IPS DF 6.9 (cell line): Measurements from ENCODE around the gene BANF2.

ENCODE experiments used
- DNase-seq: peaks from one replicate; pipeline ENCODE4 v3.0.0-alpha.2; 2013; ENCODE audit warnings: low read depth, low spot score
- H3K27ac ChIP-seq: one replicate; pipeline ENCODE4 v1.5.1; 2013; ENCODE audit warnings: low read length, control low read depth
- H3K27me3 ChIP-seq: 2 replicates; pipeline ENCODE4 v1.6.1; 2013; ENCODE audit warnings: mild to moderate bottlenecking, low read length; ENCODE audit not compliant: control insufficient read depth, insufficient read depth
- H3K36me3 ChIP-seq: 2 replicates; pipeline ENCODE4 v1.6.1; 2013; ENCODE audit warnings: low read length; ENCODE audit not compliant: control insufficient read depth, insufficient read depth
- H3K4me1 ChIP-seq: 2 replicates; pipeline ENCODE4 v1.6.1; 2013; ENCODE audit warnings: low read length; ENCODE audit not compliant: control insufficient read depth, insufficient read depth
- H3K4me3 ChIP-seq: 2 replicates; pipeline ENCODE4 v1.5.1; 2013; ENCODE audit warnings: mild to moderate bottlenecking, low read length
- H3K9me3 ChIP-seq: 2 replicates; pipeline ENCODE4 v1.6.1; 2013; ENCODE audit warnings: low read length, inconsistent platforms; ENCODE audit not compliant: control insufficient read depth, insufficient read depth
- WGBS: extraction: QIAGEN DNeasy Blood & Tissue Kit; methylation state at CpG from one replicate; pipeline ENCODE4 v1.1.7; 2013; ENCODE audit warnings: mixed read lengths, missing lambda C conversion rate; ENCODE audit not compliant: insufficient read length, insufficient coverage; 5-methylcytosine and 5-hydroxymethylcytosine counted together

The BANF2 gene

GRCh38 chr20:17682889-17683198 lies 16.9 kb upstream of the BANF2 start:
- H3K36me3 ChIP-seq, result no peaks in the 10 kb centered on the region
- no peak overlapping the region for H3K27ac ChIP-seq
- H3K4me3 ChIP-seq, result peak overlapping the region; percentile 43; the same call in 1 of the 2 replicates
- H3K9me3 ChIP-seq, result no peaks in the 10 kb centered on the region
- peaks cover 7% of the 10 kb centered on the region for H3K4me1 ChIP-seq
- no CpG with 5 or more reads among the region's 10 CpGs for WGBS
- no peaks in the 10 kb centered on the region for H3K27me3 ChIP-seq
- no peak for DNase-seq

GRCh38 chr20:17683218-17684076 lies 16.3 kb upstream of the BANF2 start:
- no CpG with 5 or more reads among the region's 10 CpGs for WGBS
- no peak overlapping the region; the same call in 1 of the 2 replicates for H3K4me3 ChIP-seq

GRCh38 chr20:17684077-17684888 lies 15.5 kb upstream of the BANF2 start:
- Histone ChIP-seq H3K36me3 (no peaks in the 10 kb centered on the region), H3K27ac (no peak overlapping the region), H3K4me1 (peaks cover 7% of the 10 kb centered on the region), H3K4me3 (no peak overlapping the region), H3K27me3 (no peaks in the 10 kb centered on the region), H3K9me3 (no peaks in the 10 kb centered on the region)
- no CpG with 5 or more reads among the region's 13 CpGs for WGBS
- DNase-seq, result no peak

More at GRCh38 chr20:17683218-17684076, 16.3 kb upstream of the BANF2 start:
- Histone ChIP-seq H3K27me3 (no peaks in the 10 kb centered on the region), H3K9me3 (no peaks in the 10 kb centered on the region), H3K4me1 (peaks cover 7% of the 10 kb centered on the region), H3K27ac (no peak overlapping the region), H3K36me3 (no peaks in the 10 kb centered on the region)
- no peak for DNase-seq

- DNase-seq, result no peak
- no CpG with 5 or more reads among the region's 1 CpG for WGBS
- H3K4me1 ChIP-seq, result peaks cover 3% of the 10 kb centered on the region
- H3K9me3 ChIP-seq, result no peaks in the 10 kb centered on the region
- H3K4me3 ChIP-seq, result no peak overlapping the region
- H3K36me3 ChIP-seq, result no peaks in the 10 kb centered on the region
- no peak overlapping the region for H3K27ac ChIP-seq
- H3K27me3 ChIP-seq, result no peaks in the 10 kb centered on the region
These were observed 14.6 kb upstream of the BANF2 start for GRCh38 chr20:17685168-17685567.

GRCh38 chr20:17687800-17688199 lies 12.0 kb upstream of the BANF2 start:
- no CpG with 5 or more reads among the region's 3 CpGs for WGBS
- Histone ChIP-seq H3K4me1 (no peaks in the 10 kb centered on the region; the same call in 1 of the 2 replicates), H3K27ac (no peak overlapping the region), H3K36me3 (no peaks in the 10 kb centered on the region), H3K4me3 (no peak overlapping the region), H3K27me3 (no peaks in the 10 kb centered on the region), H3K9me3 (no peaks in the 10 kb centered on the region)
- DNase-seq, result no peak

GRCh38 chr20:17688965-17689364 lies 10.8 kb upstream of the BANF2 start:
- no peak overlapping the region for H3K27ac ChIP-seq
- WGBS, result no CpG with 5 or more reads among the region's 2 CpGs
- H3K4me1 ChIP-seq, result no peaks in the 10 kb centered on the region
- H3K4me3 ChIP-seq, result no peak overlapping the region
- no peaks in the 10 kb centered on the region for H3K36me3 ChIP-seq
- no peak for DNase-seq
- H3K27me3 ChIP-seq, result no peaks in the 10 kb centered on the region
- H3K9me3 ChIP-seq, result no peaks in the 10 kb centered on the region

- Histone ChIP-seq H3K4me1 (no peaks in the 10 kb centered on the region), H3K4me3 (no peak overlapping the region), H3K27me3 (no peaks in the 10 kb centered on the region), H3K27ac (no peak overlapping the region), H3K9me3 (no peaks in the 10 kb centered on the region), H3K36me3 (no peaks in the 10 kb centered on the region)
- DNase-seq, result no peak
- WGBS, result no CpG with 5 or more reads among the region's 2 CpGs
These were observed 9.6 kb upstream of the BANF2 start for GRCh38 chr20:17690144-17690543.

GRCh38 chr20:17691758-17692157 lies 8.0 kb upstream of the BANF2 start:
- Histone ChIP-seq H3K9me3 (no peaks in the 10 kb centered on the region), H3K4me1 (no peaks in the 10 kb centered on the region), H3K4me3 (no peak overlapping the region), H3K27me3 (no peaks in the 10 kb centered on the region), H3K36me3 (no peaks in the 10 kb centered on the region), H3K27ac (no peak overlapping the region)
- no peak for DNase-seq
- no CpG with 5 or more reads among the region's 2 CpGs for WGBS

GRCh38 chr20:17693444-17694001 lies 6.2 kb upstream of the BANF2 start:
- Histone ChIP-seq H3K27me3 (no peaks in the 10 kb centered on the region), H3K36me3 (no peaks in the 10 kb centered on the region), H3K9me3 (no peaks in the 10 kb centered on the region), H3K4me3 (no peak overlapping the region), H3K27ac (no peak overlapping the region), H3K4me1 (no peaks in the 10 kb centered on the region)
- DNase-seq, result no peak
- WGBS, result no CpG with 5 or more reads among the region's 18 CpGs

GRCh38 chr20:17694767-17695166 lies 5.0 kb upstream of the BANF2 start:
- H3K4me3 ChIP-seq, result no peak overlapping the region
- H3K27me3 ChIP-seq, result no peaks in the 10 kb centered on the region
- no peaks in the 10 kb centered on the region for H3K36me3 ChIP-seq
- no CpG with 5 or more reads among the region's 3 CpGs for WGBS
- no peaks in the 10 kb centered on the region for H3K4me1 ChIP-seq
- H3K9me3 ChIP-seq, result no peaks in the 10 kb centered on the region
- DNase-seq, result no peak
- no peak overlapping the region for H3K27ac ChIP-seq
